ENCODE measurements around the gene ADGRE3. TPM values are rescaled to one million over a fixed set of nuclear protein-coding genes. Genes with fewer than 3 reads are reported as not detected.

Gene ADGRE3
- total and polyA plus RNA-seq, 3 donors from 2014 or later = 0.19 to 0.46 (median 0.31) TPM

GRCh38 chr19:14580623-14581237 is 93.9 kb downstream of the ADGRE3 start:
- TF ChIP-seq CTCF (IDR thresholded peaks at IDR 0.05) (no peak), POLR2A (IDR thresholded peaks at IDR 0.05) (no peak)
- WGBS, 2 donors = 65 to 77% methylated on average over 6 of the region's 6 CpGs
- Histone ChIP-seq H3K36me3 (ENCODE audit: low read depth, missing control alignments) (no peaks in the 10 kb centered on the region), H3K27me3 (no peaks in the 10 kb centered on the region), H3K27ac (no peak overlapping the region), H3K4me1 (no peaks in the 10 kb centered on the region), H3K4me3 (no peak overlapping the region), H3K9me3 (no peaks in the 10 kb centered on the region)
- no peak for DNase-seq
- intact Hi-C loops (cut with DNase I; ENCODE audit: low total_unique reads) = no loop called here

- no peaks in the 10 kb centered on the region for H3K4me1 ChIP-seq
- intact Hi-C loops (cut with DNase I; ENCODE audit: low total_unique reads) = no loop called here
- no peak overlapping the region for H3K27ac ChIP-seq
- TF ChIP-seq POLR2A (IDR thresholded peaks at IDR 0.05) (no peak), CTCF (IDR thresholded peaks at IDR 0.05) (no peak)
- H3K27me3 ChIP-seq = no peaks in the 10 kb centered on the region
- H3K4me3 ChIP-seq = no peak overlapping the region
- 49 to 70% methylated on average over 6 of the region's 6 CpGs for WGBS, 2 donors
- H3K9me3 ChIP-seq = no peaks in the 10 kb centered on the region
- H3K36me3 ChIP-seq (ENCODE audit: low read depth, missing control alignments) = no peaks in the 10 kb centered on the region
- no peak for DNase-seq
Observed at GRCh38 chr19:14577885-14578427, 96.7 kb downstream of the ADGRE3 start.

GRCh38 chr19:14577264-14577663 is 97.4 kb downstream of the ADGRE3 start:
- H3K4me3 ChIP-seq = no peak overlapping the region
- intact Hi-C loops (cut with DNase I; ENCODE audit: low total_unique reads) = no loop called here
- no peaks in the 10 kb centered on the region for H3K27me3 ChIP-seq
- no peaks in the 10 kb centered on the region for H3K36me3 ChIP-seq (ENCODE audit: low read depth, missing control alignments)
- no peak overlapping the region for H3K27ac ChIP-seq
- no peak for TF ChIP-seq POLR2A (IDR thresholded peaks at IDR 0.05)
- no peak for TF ChIP-seq CTCF (IDR thresholded peaks at IDR 0.05)
- WGBS, 2 donors = 81 to 94% methylated on average over 5 of the region's 5 CpGs
- no peaks in the 10 kb centered on the region for H3K9me3 ChIP-seq
- no peak for DNase-seq
- no peaks in the 10 kb centered on the region for H3K4me1 ChIP-seq

GRCh38 chr19:14576363-14576762 is 98.3 kb downstream of the ADGRE3 start:
- no peak for DNase-seq
- Histone ChIP-seq H3K36me3 (ENCODE audit: low read depth, missing control alignments) (no peaks in the 10 kb centered on the region), H3K27ac (no peak overlapping the region), H3K27me3 (no peaks in the 10 kb centered on the region), H3K9me3 (no peaks in the 10 kb centered on the region), H3K4me1 (no peaks in the 10 kb centered on the region), H3K4me3 (no peak overlapping the region)
- 86 to 88% methylated on average over 8 of the region's 8 CpGs for WGBS, 2 donors
- no peak for TF ChIP-seq CTCF (IDR thresholded peaks at IDR 0.05)
- TF ChIP-seq POLR2A (IDR thresholded peaks at IDR 0.05) = no peak
- intact Hi-C loops (cut with DNase I; ENCODE audit: low total_unique reads) = no loop called here

GRCh38 chr19:14575428-14575980 is 99.1 kb downstream of the ADGRE3 start:
- Histone ChIP-seq H3K27ac (no peak overlapping the region), H3K27me3 (no peaks in the 10 kb centered on the region), H3K4me1 (peaks cover 7% of the 10 kb centered on the region), H3K36me3 (ENCODE audit: low read depth, missing control alignments) (no peaks in the 10 kb centered on the region), H3K9me3 (no peaks in the 10 kb centered on the region), H3K4me3 (no peak overlapping the region)
- intact Hi-C loops (cut with DNase I; ENCODE audit: low total_unique reads) = no loop called here
- TF ChIP-seq POLR2A (IDR thresholded peaks at IDR 0.05) (no peak), CTCF (IDR thresholded peaks at IDR 0.05) (no peak)
- DNase-seq = no peak
- WGBS, 2 donors = 83% methylated on average over 6 of the region's 6 CpGs
